Measurements from ENCODE around the gene CRYBG1. TPM values are rescaled to one million over a fixed set of nuclear protein-coding genes. Genes with fewer than 3 reads are reported as not detected.
A peak's percentile ranks its signal among the peaks of the same experiment; 100 is the strongest.

Gene CRYBG1
- total and polyA plus RNA-seq, 2 donors (not counting 1 experiment from before 2014, with no cell fraction given), result 9.6 to 47.0 TPM

DNA sequence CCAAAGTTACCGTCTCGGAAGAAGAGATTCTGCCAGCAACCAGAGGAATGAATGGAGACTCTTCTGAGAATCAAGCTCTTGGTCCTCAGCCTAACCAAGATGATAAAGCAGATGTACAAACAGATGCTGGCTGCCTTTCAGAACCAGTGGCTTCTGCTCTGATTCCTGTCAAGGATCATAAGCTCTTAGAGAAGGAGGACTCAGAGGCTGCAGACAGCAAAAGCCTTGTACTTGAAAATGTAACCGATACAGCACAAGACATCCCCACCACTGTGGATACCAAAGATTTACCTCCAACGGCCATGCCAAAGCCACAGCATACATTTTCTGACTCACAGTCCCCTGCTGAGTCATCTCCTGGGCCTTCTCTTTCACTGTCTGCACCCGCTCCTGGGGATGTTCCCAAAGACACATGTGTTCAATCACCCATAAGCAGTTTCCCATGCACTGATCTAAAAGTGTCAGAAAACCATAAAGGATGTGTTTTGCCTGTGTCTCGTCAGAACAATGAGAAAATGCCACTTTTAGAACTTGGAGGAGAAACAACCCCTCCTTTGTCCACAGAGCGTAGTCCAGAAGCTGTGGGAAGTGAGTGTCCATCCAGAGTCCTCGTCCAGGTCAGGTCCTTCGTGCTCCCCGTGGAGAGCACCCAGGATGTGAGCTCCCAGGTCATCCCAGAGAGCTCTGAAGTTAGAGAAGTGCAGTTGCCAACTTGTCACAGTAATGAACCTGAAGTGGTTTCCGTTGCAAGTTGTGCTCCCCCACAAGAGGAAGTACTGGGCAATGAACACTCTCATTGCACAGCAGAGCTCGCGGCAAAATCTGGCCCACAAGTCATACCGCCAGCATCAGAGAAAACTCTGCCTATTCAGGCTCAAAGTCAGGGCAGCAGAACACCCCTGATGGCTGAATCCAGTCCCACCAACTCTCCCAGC lies 159.2 kb downstream of the CRYBG1 start:
- ATAC-seq (ENCODE audit: low read depth), result peak; percentile 65
- Histone ChIP-seq H3K36me3 (replicated peaks in 1 of 2; ENCODE audit: control extremely low read depth in 1 of 2, control insufficient read depth in 1 of 2, extremely low read depth in 1 of 2, insufficient read depth in 2 of 2, low read length in 1 of 2) (peaks cover 0 to 11% of the 10 kb centered on the region in 2 experiments), H4K20me1 (ENCODE audit: control insufficient read depth, insufficient read depth, low read length, poor library complexity, severe bottlenecking) (peaks cover 26% of the 10 kb centered on the region), H3K9ac (ENCODE audit: low read length) (peak overlapping the region; percentile 70), H3K27me3 (replicated peaks in 1 of 4; ENCODE audit: control extremely low read depth in 1 of 4, control insufficient read depth in 3 of 4, insufficient read depth in 4 of 4, low read length in 3 of 4) (no peaks in the 10 kb centered on the region), H3K4me3 (ENCODE audit: control extremely low read depth in 1 of 5, extremely low read depth in 1 of 5, insufficient read depth in 1 of 5, low read depth in 2 of 5, low read length in 4 of 5) (peak overlapping the region; percentile 9 to 83 (median 54)), H3K79me2 (ENCODE audit: control insufficient read depth, insufficient read depth, low read length) (peaks cover 81% of the 10 kb centered on the region), H3K4me1 (ENCODE audit: control insufficient read depth in 2 of 2, insufficient read depth in 2 of 2, low read length in 2 of 2) (peaks cover 81 to 83% of the 10 kb centered on the region in 2 donors), H3K9me3 (ENCODE audit: control extremely low read depth in 1 of 3, control insufficient read depth in 2 of 3, insufficient read depth in 1 of 3, low read length in 2 of 3) (no peaks in the 10 kb centered on the region), H2AFZ (ENCODE audit: insufficient read depth, low read depth, low read length, poor library complexity, severe bottlenecking) (peak overlapping the region; percentile 12), H3K27ac (ENCODE audit: low read length in 2 of 2) (peak overlapping the region; percentile 81), H3K4me2 (replicated peaks; ENCODE audit: low read depth, low read length, poor library complexity, severe bottlenecking) (peak overlapping the region; percentile 76)
- POLR2A ChIA-PET, result interaction anchor here (0.9 to 2.8 kb wide), 4 partner anchors 8 to 27 kb away, joined by 4 to 29 read pairs (median 6); no protein-coding TSS in a partner anchor
- Mint-ChIP-seq H3K4me1 (peaks cover 81% of the 10 kb centered on the region), H3K4me3 (peak overlapping the region; percentile 88), H3K27me3 (no peaks in the 10 kb centered on the region), H3K9me3 (ENCODE audit: insufficient read depth) (no peaks in the 10 kb centered on the region), H3K27ac (peak overlapping the region; percentile 93)
- WGBS (ENCODE audit: insufficient coverage), result 5% methylated on average over 13 of the region's 14 CpGs
- intact Hi-C loops (cut with micrococcal nuclease), result loop anchor here (1.0 to 10.0 kb wide), 7 partner anchors 7 to 1375 kb away; partner anchors contain the start of gene PRDM1
- peak; percentile 81 for DNase-seq
- CTCF ChIA-PET, result interaction anchor here (1.1 to 4.6 kb wide), 9 partner anchors 9 to 180 kb away, joined by 3 to 78 read pairs (median 5); no protein-coding TSS in a partner anchor
- TF ChIP-seq, protein P1, sequence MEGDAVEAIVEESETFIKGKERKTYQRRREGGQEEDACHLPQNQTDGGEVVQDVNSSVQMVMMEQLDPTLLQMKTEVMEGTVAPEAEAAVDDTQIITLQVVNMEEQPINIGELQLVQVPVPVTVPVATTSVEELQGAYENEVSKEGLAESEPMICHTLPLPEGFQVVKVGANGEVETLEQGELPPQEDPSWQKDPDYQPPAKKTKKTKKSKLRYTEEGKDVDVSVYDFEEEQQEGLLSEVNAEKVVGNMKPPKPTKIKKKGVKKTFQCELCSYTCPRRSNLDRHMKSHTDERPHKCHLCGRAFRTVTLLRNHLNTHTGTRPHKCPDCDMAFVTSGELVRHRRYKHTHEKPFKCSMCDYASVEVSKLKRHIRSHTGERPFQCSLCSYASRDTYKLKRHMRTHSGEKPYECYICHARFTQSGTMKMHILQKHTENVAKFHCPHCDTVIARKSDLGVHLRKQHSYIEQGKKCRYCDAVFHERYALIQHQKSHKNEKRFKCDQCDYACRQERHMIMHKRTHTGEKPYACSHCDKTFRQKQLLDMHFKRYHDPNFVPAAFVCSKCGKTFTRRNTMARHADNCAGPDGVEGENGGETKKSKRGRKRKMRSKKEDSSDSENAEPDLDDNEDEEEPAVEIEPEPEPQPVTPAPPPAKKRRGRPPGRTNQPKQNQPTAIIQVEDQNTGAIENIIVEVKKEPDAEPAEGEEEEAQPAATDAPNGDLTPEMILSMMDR (IDR thresholded peaks at IDR 0.05), result no peak
- TF ChIP-seq EZH2 (IDR thresholded peaks at IDR 0.05; ENCODE audit: borderline replicate concordance, insufficient read depth, low read depth, low read length, poor library complexity, severe bottlenecking), result no peak

Measured in B cell (primary cell).